ENCODE data around the gene WIZ. TPM values are rescaled to one million over a fixed set of nuclear protein-coding genes. Genes with fewer than 3 reads are reported as not detected.

The WIZ gene
- total and polyA plus RNA-seq, 7 donors: 16.6 to 39.1 (median 22.9) TPM

DNA sequence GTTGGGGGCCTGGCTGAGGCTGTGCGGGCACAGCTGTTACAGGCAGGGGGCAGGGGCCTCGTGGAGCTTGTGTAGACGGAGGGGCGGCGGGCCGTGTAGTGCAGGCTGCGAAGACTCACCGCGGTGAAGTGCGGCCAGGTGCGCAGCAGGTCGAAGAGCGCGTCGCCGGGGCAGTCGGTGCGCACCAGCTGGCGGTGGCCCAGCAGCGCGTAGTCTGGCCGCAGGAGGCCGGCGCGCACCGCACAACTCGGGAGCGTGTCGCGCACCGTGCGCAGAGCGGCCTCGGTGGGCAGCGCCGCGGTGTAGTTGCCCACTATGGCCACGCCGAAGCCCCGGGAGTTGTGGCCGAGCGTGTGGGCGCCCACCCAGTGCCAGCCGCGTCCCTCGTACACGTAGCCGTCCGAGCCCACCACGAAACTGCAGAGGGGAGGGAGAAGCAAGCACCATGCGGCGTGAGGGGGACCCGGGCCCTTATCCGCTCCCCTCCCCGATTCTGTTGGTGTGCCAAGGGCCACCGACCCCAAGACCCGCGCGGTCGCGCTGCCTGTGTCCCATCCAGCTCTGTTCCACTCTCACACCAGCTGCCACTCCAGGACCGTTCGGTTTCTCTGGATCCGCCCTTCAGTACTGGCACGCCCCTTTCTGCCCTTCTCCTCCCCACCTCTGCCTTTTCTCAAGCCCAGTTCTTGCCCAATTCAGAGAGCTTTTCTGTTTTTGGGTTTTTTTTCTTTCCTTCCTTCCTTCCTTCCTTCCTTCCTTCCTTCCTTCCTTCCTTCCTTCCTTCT is 19.9 kb upstream of the WIZ start:
- 2 to 4% (median 4%) methylated on average over 40 to 65 of the region's 65 CpGs for WGBS, 3 donors
- H3K4me3 ChIP-seq: peak overlapping the region; percentile 50

DNA sequence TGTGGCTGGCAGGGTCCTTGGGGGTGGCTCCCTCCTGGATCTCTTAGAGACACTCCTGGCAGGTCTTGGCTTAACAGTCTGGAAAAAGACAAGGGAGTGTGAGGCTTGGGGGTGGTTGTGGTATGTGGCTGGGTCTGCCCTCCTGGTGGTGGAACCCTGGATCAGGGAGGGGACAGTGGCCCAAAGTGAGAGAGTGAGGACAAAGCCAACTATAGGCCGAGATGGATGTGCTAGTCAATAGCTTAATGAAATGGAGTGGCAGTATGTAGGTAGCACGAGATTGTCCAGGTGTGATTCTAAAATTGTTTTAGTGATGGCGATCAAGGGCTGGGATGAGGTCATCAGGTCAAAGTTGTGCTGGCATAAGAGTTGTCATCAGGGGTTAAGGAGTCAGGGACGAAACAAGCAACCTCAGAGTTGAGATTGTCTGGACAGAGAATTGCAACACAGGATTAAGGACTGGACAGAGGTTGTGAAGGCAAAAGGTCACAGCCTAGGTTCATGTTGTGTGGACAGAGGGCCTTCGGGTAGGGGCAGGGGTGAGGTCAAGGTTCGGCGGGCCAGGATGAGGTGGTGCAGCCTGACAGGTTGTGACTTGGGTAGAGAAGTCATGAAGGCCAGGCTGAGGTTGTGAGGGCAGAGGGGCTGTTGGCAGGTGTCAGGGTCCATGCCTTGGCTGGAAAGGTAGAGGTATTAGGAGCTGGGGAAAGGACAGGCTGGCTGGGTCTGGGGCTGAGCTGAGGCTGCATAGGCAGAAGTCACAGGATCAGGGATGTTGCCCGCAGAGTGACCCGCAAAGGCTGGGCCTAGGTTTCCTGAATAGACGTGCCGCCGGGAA is 19.1 kb upstream of the WIZ start:
- Histone ChIP-seq H3K27ac (no peak overlapping the region), H3K4me3 (peak overlapping the region; percentile 50), H3K4me1 (no peaks in the 10 kb centered on the region), H3K27me3 (ENCODE audit: insufficient read depth in 3 of 3, low read length in 2 of 3) (peaks cover 0 to 38% (median 12%) of the 10 kb centered on the region in 3 donors), H3K9me3 (no peaks in the 10 kb centered on the region), H3K36me3 (ENCODE audit: insufficient read depth in 1 of 2, low read depth in 1 of 2) (no peaks in the 10 kb centered on the region)
- ATAC-seq (no peak), DNase-seq (no peak)
- intact Hi-C loops (cut with DNase I): no loop called here
- TF ChIP-seq, protein P1, sequence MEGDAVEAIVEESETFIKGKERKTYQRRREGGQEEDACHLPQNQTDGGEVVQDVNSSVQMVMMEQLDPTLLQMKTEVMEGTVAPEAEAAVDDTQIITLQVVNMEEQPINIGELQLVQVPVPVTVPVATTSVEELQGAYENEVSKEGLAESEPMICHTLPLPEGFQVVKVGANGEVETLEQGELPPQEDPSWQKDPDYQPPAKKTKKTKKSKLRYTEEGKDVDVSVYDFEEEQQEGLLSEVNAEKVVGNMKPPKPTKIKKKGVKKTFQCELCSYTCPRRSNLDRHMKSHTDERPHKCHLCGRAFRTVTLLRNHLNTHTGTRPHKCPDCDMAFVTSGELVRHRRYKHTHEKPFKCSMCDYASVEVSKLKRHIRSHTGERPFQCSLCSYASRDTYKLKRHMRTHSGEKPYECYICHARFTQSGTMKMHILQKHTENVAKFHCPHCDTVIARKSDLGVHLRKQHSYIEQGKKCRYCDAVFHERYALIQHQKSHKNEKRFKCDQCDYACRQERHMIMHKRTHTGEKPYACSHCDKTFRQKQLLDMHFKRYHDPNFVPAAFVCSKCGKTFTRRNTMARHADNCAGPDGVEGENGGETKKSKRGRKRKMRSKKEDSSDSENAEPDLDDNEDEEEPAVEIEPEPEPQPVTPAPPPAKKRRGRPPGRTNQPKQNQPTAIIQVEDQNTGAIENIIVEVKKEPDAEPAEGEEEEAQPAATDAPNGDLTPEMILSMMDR (IDR thresholded peaks at IDR 0.05): no peak
- WGBS, 3 donors: 57 to 62% (median 61%) methylated on average over 12 of the region's 12 CpGs

More for the DNA sequence above, 19.9 kb upstream of the WIZ start:
- no peak overlapping the region for H3K27ac ChIP-seq
- intact Hi-C loops (cut with DNase I): no loop called here
- H3K9me3 ChIP-seq: no peaks in the 10 kb centered on the region
- TF ChIP-seq, protein P1 (IDR thresholded peaks at IDR 0.05): no peak
- DNase-seq (peak in 1 of 2 donors; percentile 58), ATAC-seq (peak in 3 of 4 donors; percentile 25 to 54 (median 50))
- H3K36me3 ChIP-seq (ENCODE audit: insufficient read depth in 1 of 2, low read depth in 1 of 2): no peaks in the 10 kb centered on the region
- peaks cover 0 to 38% (median 12%) of the 10 kb centered on the region in 3 donors for H3K27me3 ChIP-seq (ENCODE audit: insufficient read depth in 3 of 3, low read length in 2 of 3)
- no peaks in the 10 kb centered on the region for H3K4me1 ChIP-seq

DNA sequence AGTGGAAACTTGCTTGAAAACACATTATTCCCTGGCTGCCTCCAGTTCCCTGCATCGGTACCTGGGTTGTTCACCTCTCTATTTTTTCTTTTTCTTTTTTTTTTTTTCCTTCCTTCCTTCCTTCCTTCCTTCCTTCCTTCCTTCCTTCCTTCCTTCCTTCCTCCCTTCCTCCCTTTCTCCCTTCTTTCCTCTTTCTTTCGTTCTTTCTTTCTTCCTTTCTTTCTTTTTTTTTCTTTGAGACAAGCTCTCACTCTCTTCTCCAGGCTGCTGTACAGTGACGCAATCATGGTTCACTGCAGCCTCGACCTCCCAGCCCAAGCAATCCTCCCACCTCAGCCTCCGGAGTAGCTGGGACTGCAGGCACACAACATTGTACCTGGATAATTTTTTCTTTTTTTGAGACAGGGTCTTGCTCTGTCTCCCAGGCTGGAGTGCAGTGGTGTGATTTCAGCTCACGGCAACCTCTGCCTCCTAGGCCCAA is 18.0 kb upstream of the WIZ start:
- ATAC-seq: no peak
- no peak overlapping the region for H3K27ac ChIP-seq
- TF ChIP-seq, protein P1 (IDR thresholded peaks at IDR 0.05): no peak
- DNase-seq: no peak
- H3K4me1 ChIP-seq: no peaks in the 10 kb centered on the region
- peaks cover 0 to 38% (median 12%) of the 10 kb centered on the region in 3 donors for H3K27me3 ChIP-seq (ENCODE audit: insufficient read depth in 3 of 3, low read length in 2 of 3)
- H3K9me3 ChIP-seq: no peaks in the 10 kb centered on the region
- 76 to 81% (median 77%) methylated on average over 6 of the region's 6 CpGs for WGBS, 3 donors
- H3K4me3 ChIP-seq: no peak overlapping the region
- no peaks in the 10 kb centered on the region for H3K36me3 ChIP-seq (ENCODE audit: insufficient read depth in 1 of 2, low read depth in 1 of 2)
- intact Hi-C loops (cut with DNase I): no loop called here

DNA sequence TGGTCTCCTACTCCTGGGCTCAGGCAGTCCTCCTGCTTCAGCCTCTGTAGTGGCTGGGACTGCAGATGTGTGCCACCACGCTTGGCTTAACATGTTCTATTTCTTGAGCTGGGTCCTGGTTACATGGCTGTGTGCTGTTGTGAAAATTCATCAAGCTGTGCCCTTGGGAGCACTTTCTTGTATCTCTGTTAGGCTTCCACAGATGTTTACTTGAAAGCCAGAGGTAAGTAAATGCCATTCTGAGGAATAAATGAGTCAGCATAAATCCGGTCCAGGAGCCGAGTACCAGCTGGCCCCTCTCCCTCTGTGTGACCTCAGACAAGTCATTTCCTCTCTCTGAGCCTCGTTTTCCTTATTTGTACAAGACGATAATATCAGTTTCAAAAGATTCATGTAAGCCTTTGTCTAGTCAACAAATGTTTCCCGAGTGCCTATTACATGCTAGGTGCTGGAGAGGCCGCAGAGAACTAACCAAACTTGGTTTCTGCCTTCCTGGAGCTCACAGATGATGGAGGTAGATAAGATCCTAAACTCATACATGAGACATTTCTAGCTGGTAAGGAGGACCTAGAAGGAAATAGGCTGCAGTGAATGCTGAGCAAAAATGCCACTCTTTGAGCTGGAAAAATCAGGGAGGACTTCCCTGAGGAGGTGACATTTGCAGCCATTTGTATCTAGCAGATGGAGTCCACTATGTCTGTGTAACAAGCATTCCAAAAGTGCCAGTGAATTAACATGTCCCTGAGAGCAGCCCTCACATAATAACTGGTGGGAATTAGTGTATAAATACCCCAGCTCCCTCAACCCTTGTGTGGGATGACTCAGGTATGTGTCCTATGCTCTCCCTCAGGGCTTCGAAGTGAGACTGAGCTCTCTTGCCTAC is 17.3 kb upstream of the WIZ start:
- no peak for ATAC-seq
- no peaks in the 10 kb centered on the region for H3K36me3 ChIP-seq (ENCODE audit: insufficient read depth in 1 of 2, low read depth in 1 of 2)
- 38 to 40% (median 40%) methylated on average over 8 of the region's 8 CpGs for WGBS, 3 donors
- H3K27ac ChIP-seq: no peak overlapping the region
- intact Hi-C loops (cut with DNase I): no loop called here
- H3K4me1 ChIP-seq: no peaks in the 10 kb centered on the region
- TF ChIP-seq, protein P1 (IDR thresholded peaks at IDR 0.05): no peak
- no peak overlapping the region for H3K4me3 ChIP-seq
- no peaks in the 10 kb centered on the region for H3K9me3 ChIP-seq
- peaks cover 0 to 38% (median 12%) of the 10 kb centered on the region in 3 donors for H3K27me3 ChIP-seq (ENCODE audit: insufficient read depth in 3 of 3, low read length in 2 of 3)
- DNase-seq: no peak

Data from psoas muscle (tissue), 8 donors.